22Rv1 (cell line): ENCODE results near the gene THAP3.

ENCODE experiments used
- ZFX ChIP-seq: fragments of 450-650 bp; IDR thresholded peaks from 2 replicates; pipeline ENCODE4 v1.6.1; 2017; ENCODE audit warnings: antibody characterized with exemption, borderline replicate concordance
- TF ChIP-seq, protein P1 (sequence below): fragments of 450-650 bp; IDR thresholded peaks from 2 replicates; pipeline ENCODE4 v1.5.1; 2017; ENCODE audit warnings: mild to moderate bottlenecking

DNA sequence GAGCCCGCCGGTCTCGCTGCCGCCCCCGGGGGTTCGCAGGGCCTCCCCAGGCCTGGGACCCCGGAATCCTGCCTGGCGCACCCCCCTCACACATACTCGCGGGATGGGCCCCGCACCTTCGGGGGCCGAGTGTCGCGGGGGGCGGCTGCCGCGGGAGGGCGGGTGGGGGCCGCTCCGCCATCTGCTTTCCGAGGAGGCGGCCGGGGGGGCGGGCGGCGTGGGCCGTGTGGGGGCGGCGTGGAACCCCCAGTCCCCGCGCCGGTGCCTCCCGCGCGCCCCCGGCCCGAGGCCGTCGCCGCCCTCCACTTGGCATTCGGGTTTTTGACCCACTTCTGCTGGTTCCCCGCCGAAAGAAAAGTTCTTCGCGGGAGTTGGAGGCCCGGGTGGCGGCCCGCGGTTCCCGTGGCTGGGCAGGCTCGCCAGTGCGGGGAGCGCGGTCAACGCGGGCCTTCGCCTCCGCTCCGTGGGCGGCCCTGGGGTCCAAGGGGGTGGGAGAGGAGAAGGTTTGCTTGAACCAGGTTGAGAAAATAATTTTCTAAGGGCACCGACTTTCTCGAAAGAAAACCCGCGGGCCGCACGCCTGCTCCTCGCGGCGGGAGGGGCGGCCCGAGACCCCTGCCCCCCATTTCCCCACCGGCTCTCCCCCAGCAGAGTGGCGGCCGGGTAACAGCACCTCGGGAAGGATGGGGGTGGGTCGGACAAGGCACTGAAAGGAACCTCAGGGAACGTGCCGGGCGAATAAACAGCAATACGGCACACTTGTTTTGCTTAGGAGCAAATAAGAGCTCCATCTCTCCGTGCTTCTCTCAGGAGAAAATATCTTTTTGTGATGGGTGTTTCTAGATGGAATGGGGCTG, 9.5 kb upstream of the THAP3 start:
- TF ChIP-seq, protein P1, sequence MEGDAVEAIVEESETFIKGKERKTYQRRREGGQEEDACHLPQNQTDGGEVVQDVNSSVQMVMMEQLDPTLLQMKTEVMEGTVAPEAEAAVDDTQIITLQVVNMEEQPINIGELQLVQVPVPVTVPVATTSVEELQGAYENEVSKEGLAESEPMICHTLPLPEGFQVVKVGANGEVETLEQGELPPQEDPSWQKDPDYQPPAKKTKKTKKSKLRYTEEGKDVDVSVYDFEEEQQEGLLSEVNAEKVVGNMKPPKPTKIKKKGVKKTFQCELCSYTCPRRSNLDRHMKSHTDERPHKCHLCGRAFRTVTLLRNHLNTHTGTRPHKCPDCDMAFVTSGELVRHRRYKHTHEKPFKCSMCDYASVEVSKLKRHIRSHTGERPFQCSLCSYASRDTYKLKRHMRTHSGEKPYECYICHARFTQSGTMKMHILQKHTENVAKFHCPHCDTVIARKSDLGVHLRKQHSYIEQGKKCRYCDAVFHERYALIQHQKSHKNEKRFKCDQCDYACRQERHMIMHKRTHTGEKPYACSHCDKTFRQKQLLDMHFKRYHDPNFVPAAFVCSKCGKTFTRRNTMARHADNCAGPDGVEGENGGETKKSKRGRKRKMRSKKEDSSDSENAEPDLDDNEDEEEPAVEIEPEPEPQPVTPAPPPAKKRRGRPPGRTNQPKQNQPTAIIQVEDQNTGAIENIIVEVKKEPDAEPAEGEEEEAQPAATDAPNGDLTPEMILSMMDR: no peak
- TF ChIP-seq ZFX: no peak
